ENCODE results near the gene LFNG.

LFNG gene

GRCh38 chr7:2541291-2542010, 21.9 kb downstream of the LFNG start:
- H2AFZ ChIP-seq (ENCODE audit: insufficient read depth, low read length, poor library complexity): no peak overlapping the region

DNA sequence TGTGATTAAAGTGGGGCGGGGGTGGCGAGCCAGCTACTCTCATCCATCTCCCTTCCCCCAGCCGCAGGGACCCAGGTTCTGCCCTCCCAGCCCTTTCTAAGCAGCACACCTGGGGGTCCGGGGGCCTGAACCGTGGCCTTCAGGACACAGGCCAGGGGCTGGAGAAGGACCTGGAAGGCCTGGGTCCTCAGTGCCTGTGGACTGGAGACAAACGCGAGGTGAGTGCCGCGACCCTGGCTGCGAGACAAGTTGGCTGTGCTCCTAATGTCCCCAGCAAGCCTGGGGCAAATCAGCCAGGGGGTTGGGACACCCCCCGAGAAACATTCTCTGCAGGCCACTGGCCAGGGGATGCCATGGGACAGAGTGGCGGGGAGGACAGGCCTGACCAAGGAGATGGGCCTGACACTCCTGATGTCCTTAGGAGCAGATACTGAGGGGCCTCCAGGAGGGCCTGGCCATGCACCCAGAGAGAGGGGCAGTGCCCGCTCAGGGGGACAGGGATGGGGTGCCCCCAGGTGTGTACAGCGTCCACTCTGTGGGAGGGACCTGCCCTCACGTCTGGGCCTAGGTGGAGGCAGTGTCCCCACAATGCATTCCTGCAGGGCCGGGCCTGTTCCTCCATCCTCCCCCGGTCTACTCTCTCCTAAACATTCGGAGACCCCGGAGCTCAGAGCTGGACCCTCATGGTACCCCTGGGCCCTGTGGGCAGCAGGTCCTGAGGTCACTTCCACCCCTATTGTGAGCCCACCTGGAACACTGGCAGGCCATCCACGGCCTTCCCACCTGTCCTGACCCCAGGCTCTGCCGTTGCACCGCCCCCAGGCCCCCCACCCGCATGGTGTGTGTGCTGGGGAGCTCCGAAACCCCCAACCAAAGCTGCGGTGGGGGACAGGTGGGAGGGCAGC, 22.7 kb downstream of the LFNG start:
- H3K27me3 ChIP-seq (ENCODE audit: insufficient read depth, low read length): no peaks in the 10 kb centered on the region
- H3K4me1 ChIP-seq (ENCODE audit: control insufficient read depth in 1 of 2, insufficient read depth in 2 of 2, low read length in 2 of 2): no peaks in the 10 kb centered on the region
- H3K23ac ChIP-seq (ENCODE audit: low read length): no peak overlapping the region
- no peak overlapping the region for H3K4me2 ChIP-seq (ENCODE audit: low read length)
- H3K9ac ChIP-seq (ENCODE audit: low read length): no peak overlapping the region
- H3K14ac ChIP-seq (ENCODE audit: low read length): no peak overlapping the region
- H3K18ac ChIP-seq (ENCODE audit: low read length): no peak overlapping the region
- no peak overlapping the region for H4K8ac ChIP-seq (ENCODE audit: low read depth, low read length)
- H4K91ac ChIP-seq (ENCODE audit: low read depth, low read length): no peak overlapping the region
- no peak overlapping the region for H2AK5ac ChIP-seq (ENCODE audit: low read length)
- no peak for DNase-seq
- no CpG with 5 or more reads among the region's 25 CpGs for WGBS (ENCODE audit: extremely low coverage, insufficient coverage, insufficient read length)
- no peak overlapping the region for H4K12ac ChIP-seq (ENCODE audit: low read depth, low read length)
- no peak overlapping the region for H3K4me3 ChIP-seq (ENCODE audit: low read depth, low read length)
- no peak overlapping the region for H3K4ac ChIP-seq (ENCODE audit: low read depth, low read length)
- no peaks in the 10 kb centered on the region for H3K79me2 ChIP-seq (ENCODE audit: control insufficient read depth, insufficient read depth, low read length, poor library complexity)
- no peak overlapping the region for H3K27ac ChIP-seq (ENCODE audit: low read depth, low read length)
- H3K36me3 ChIP-seq (ENCODE audit: control insufficient read depth in 1 of 2, insufficient read depth in 2 of 2, low read length in 2 of 2): peaks cover 80 to 81% of the 10 kb centered on the region in 2 experiments
- no peaks in the 10 kb centered on the region for H3K79me1 ChIP-seq (ENCODE audit: low read length)
- no peak overlapping the region for H2BK5ac ChIP-seq (ENCODE audit: low read depth, low read length, poor library complexity)
- H2BK12ac ChIP-seq (ENCODE audit: low read length): no peak overlapping the region
- no peak overlapping the region for H2BK120ac ChIP-seq (ENCODE audit: insufficient read depth, low read length, poor library complexity)
- no peak overlapping the region for H2AFZ ChIP-seq (ENCODE audit: insufficient read depth, low read length, poor library complexity)
- peaks cover 3% of the 10 kb centered on the region for H3K9me3 ChIP-seq (ENCODE audit: insufficient read depth, low read depth, low read length)

More at GRCh38 chr7:2541291-2542010, 21.9 kb downstream of the LFNG start:
- no peak overlapping the region for H2BK12ac ChIP-seq (ENCODE audit: low read length)
- no peaks in the 10 kb centered on the region for H3K4me1 ChIP-seq (ENCODE audit: control insufficient read depth in 1 of 2, insufficient read depth in 2 of 2, low read length in 2 of 2)
- H2BK5ac ChIP-seq (ENCODE audit: low read depth, low read length, poor library complexity): no peak overlapping the region
- no peak overlapping the region for H3K14ac ChIP-seq (ENCODE audit: low read length)
- no peaks in the 10 kb centered on the region for H3K79me2 ChIP-seq (ENCODE audit: control insufficient read depth, insufficient read depth, low read length, poor library complexity)
- no peak overlapping the region for H2BK120ac ChIP-seq (ENCODE audit: insufficient read depth, low read length, poor library complexity)
- no peak overlapping the region for H3K27ac ChIP-seq (ENCODE audit: low read depth, low read length)
- no peak for DNase-seq
- H4K8ac ChIP-seq (ENCODE audit: low read depth, low read length): no peak overlapping the region
- H2AK5ac ChIP-seq (ENCODE audit: low read length): no peak overlapping the region
- H3K4me3 ChIP-seq (ENCODE audit: low read depth, low read length): no peak overlapping the region
- no peak overlapping the region for H3K9ac ChIP-seq (ENCODE audit: low read length)
- H3K9me3 ChIP-seq (ENCODE audit: insufficient read depth, low read depth, low read length): peaks cover 3% of the 10 kb centered on the region
- no peak overlapping the region for H4K12ac ChIP-seq (ENCODE audit: low read depth, low read length)
- H3K4ac ChIP-seq (ENCODE audit: low read depth, low read length): no peak overlapping the region
- H3K18ac ChIP-seq (ENCODE audit: low read length): no peak overlapping the region
- no peak overlapping the region for H3K23ac ChIP-seq (ENCODE audit: low read length)
- peaks cover 74% of the 10 kb centered on the region in 2 experiments for H3K36me3 ChIP-seq (ENCODE audit: control insufficient read depth in 1 of 2, insufficient read depth in 2 of 2, low read length in 2 of 2)
- no peak overlapping the region for H3K4me2 ChIP-seq (ENCODE audit: low read length)
- H3K79me1 ChIP-seq (ENCODE audit: low read length): no peaks in the 10 kb centered on the region
- H4K91ac ChIP-seq (ENCODE audit: low read depth, low read length): no peak overlapping the region
- H3K27me3 ChIP-seq (ENCODE audit: insufficient read depth, low read length): no peaks in the 10 kb centered on the region
- no CpG with 5 or more reads among the region's 40 CpGs for WGBS (ENCODE audit: extremely low coverage, insufficient coverage, insufficient read length)

GRCh38 chr7:2542916-2543871, 23.6 kb downstream of the LFNG start:
- Histone ChIP-seq H3K14ac (ENCODE audit: low read length) (no peak overlapping the region), H3K4me2 (ENCODE audit: low read length) (no peak overlapping the region), H4K91ac (ENCODE audit: low read depth, low read length) (no peak overlapping the region), H3K27me3 (ENCODE audit: insufficient read depth, low read length) (no peaks in the 10 kb centered on the region), H3K9ac (ENCODE audit: low read length) (no peak overlapping the region), H2BK12ac (ENCODE audit: low read length) (no peak overlapping the region), H2AFZ (ENCODE audit: insufficient read depth, low read length, poor library complexity) (no peak overlapping the region), H3K9me3 (ENCODE audit: insufficient read depth, low read depth, low read length) (peaks cover 3% of the 10 kb centered on the region), H3K79me1 (ENCODE audit: low read length) (no peaks in the 10 kb centered on the region), H2BK120ac (ENCODE audit: insufficient read depth, low read length, poor library complexity) (no peak overlapping the region), H4K8ac (ENCODE audit: low read depth, low read length) (no peak overlapping the region), H3K4me1 (ENCODE audit: control insufficient read depth in 1 of 2, insufficient read depth in 2 of 2, low read length in 2 of 2) (no peaks in the 10 kb centered on the region), H3K23ac (ENCODE audit: low read length) (no peak overlapping the region), H3K36me3 (ENCODE audit: control insufficient read depth in 1 of 2, insufficient read depth in 2 of 2, low read length in 2 of 2) (peaks cover 82 to 85% of the 10 kb centered on the region in 2 experiments), H3K79me2 (ENCODE audit: control insufficient read depth, insufficient read depth, low read length, poor library complexity) (no peaks in the 10 kb centered on the region), H3K4me3 (ENCODE audit: low read depth, low read length) (no peak overlapping the region), H3K4ac (ENCODE audit: low read depth, low read length) (no peak overlapping the region), H3K18ac (ENCODE audit: low read length) (no peak overlapping the region), H4K12ac (ENCODE audit: low read depth, low read length) (no peak overlapping the region), H3K27ac (ENCODE audit: low read depth, low read length) (no peak overlapping the region), H2AK5ac (ENCODE audit: low read length) (no peak overlapping the region), H2BK5ac (ENCODE audit: low read depth, low read length, poor library complexity) (no peak overlapping the region)
- no peak for DNase-seq
- no CpG with 5 or more reads among the region's 53 CpGs for WGBS (ENCODE audit: extremely low coverage, insufficient coverage, insufficient read length)

DNA sequence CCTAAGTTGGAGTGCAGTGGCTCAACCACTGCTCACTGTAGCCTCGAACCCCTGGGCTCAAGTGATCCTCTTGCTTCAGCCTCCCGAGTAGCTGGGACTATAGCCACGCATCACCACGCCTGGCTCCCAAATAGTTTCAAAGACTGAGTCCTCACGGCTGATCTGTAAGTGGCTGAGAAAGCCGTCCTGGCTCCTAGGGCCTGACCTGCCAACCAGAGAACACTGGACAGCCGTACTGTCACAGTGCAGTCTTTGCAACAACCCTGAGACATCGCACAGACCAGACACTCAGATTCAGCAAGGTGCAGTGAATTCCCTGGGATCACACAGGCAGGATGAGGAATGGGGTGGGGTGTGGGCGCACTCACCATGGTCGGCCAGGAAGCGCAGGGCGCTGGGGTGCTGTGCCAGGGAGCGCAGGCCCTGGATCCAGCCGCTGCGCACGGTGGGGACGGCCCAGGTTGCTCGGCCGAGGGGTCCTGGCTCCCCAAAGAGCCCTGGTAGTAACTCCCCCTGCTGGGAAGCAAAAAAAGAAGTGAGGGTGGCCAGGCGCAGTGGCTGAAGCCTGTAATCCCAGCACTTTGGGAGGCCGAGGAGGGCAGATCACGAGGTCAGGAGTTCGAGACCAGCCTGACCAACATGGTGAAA, 25.1 kb downstream of the LFNG start:
- H3K9me3 ChIP-seq (ENCODE audit: insufficient read depth, low read depth, low read length): peaks cover 3% of the 10 kb centered on the region
- H3K4me1 ChIP-seq (ENCODE audit: control insufficient read depth in 1 of 2, insufficient read depth in 2 of 2, low read length in 2 of 2): no peaks in the 10 kb centered on the region
- H3K18ac ChIP-seq (ENCODE audit: low read length): no peak overlapping the region
- no peak overlapping the region for H3K9ac ChIP-seq (ENCODE audit: low read length)
- no peak overlapping the region for H2BK12ac ChIP-seq (ENCODE audit: low read length)
- no peak overlapping the region for H2AFZ ChIP-seq (ENCODE audit: insufficient read depth, low read length, poor library complexity)
- no peaks in the 10 kb centered on the region for H3K27me3 ChIP-seq (ENCODE audit: insufficient read depth, low read length)
- H3K4me3 ChIP-seq (ENCODE audit: low read depth, low read length): no peak overlapping the region
- H2BK5ac ChIP-seq (ENCODE audit: low read depth, low read length, poor library complexity): no peak overlapping the region
- DNase-seq: no peak
- no peak overlapping the region for H4K12ac ChIP-seq (ENCODE audit: low read depth, low read length)
- no peak overlapping the region for H2AK5ac ChIP-seq (ENCODE audit: low read length)
- no peak overlapping the region for H4K91ac ChIP-seq (ENCODE audit: low read depth, low read length)
- H3K23ac ChIP-seq (ENCODE audit: low read length): no peak overlapping the region
- H3K4me2 ChIP-seq (ENCODE audit: low read length): no peak overlapping the region
- H3K27ac ChIP-seq (ENCODE audit: low read depth, low read length): no peak overlapping the region
- no peaks in the 10 kb centered on the region for H3K79me2 ChIP-seq (ENCODE audit: control insufficient read depth, insufficient read depth, low read length, poor library complexity)
- peaks cover 72 to 73% of the 10 kb centered on the region in 2 experiments for H3K36me3 ChIP-seq (ENCODE audit: control insufficient read depth in 1 of 2, insufficient read depth in 2 of 2, low read length in 2 of 2)
- H3K4ac ChIP-seq (ENCODE audit: low read depth, low read length): no peak overlapping the region
- H3K79me1 ChIP-seq (ENCODE audit: low read length): no peaks in the 10 kb centered on the region
- no CpG with 5 or more reads among the region's 23 CpGs for WGBS (ENCODE audit: extremely low coverage, insufficient coverage, insufficient read length)
- no peak overlapping the region for H2BK120ac ChIP-seq (ENCODE audit: insufficient read depth, low read length, poor library complexity)
- H3K14ac ChIP-seq (ENCODE audit: low read length): no peak overlapping the region
- H4K8ac ChIP-seq (ENCODE audit: low read depth, low read length): no peak overlapping the region
